HG03039 (cell line): Measurements from ENCODE around the gene CST2.
"Not testable (repeated sequence)": the region's sequence is repeated elsewhere in the genome, so short reads cannot be mapped to it uniquely, and the experiment has no call there.

Source experiments
- ATAC-seq: cut with Tn5 transposase; IDR thresholded peaks from one replicate; pipeline ENCODE4 v1.9.1; 2021; ENCODE audit warnings: mild to moderate bottlenecking, moderate library complexity; ENCODE audit not compliant: unreplicated experiment

Gene CST2

DNA sequence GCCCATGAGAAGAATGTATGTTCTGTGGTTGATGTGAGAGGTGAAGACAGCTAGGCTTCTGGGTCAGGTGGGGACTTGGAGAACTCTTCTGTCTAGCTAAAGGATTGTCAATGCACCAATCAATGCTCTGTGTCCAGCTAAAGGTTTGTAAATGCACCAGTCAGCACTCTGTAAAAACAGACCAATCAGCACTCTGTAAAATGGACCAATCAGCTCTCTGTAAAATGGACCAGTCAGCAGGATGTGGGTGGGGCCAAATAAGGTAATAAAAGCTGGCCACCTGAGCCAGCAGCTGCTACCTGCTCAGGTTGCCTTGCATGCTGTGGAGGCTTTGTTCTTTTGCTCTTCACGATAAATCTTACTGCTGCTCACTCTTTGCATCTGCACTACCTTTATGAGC is 15.0 kb downstream of the CST2 start:
- not testable (repeated sequence) for ATAC-seq

DNA sequence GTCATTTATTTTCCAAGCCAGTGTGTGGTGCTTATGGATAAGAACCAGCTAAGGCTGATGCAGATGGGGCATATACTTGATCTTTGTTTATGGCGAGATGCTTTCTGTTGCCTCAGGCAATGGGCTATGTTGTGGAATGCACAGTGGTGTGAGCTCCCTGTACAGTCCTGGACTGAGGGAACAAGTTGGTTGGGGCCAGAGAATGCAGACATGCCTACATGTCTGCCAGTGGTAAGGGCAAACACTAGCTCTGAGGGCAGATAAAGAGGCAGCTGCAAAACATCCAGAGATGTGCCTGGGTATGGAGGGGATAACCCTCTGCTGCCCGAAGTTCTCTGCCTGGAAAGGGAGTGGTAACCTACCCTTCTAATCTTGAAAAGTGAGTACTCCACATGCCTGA is 16.2 kb downstream of the CST2 start:
- not testable (repeated sequence) for ATAC-seq

DNA sequence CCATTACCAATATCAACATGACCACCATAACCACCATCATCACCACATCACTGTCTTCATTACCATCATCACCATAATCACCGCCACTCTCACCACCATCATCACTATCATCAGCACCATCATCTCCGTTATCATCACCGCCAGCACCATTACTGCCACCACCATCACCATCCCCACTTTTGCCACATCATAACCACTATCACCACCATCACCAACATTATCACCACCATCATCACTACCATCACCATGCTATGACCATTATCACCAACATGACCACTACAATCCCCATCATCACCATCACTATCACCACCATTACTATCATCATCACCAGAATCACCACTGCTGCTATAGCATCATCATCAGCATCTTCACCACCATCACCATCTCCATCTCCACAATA is 25.7 kb downstream of the CST2 start:
- ATAC-seq = no peak

DNA sequence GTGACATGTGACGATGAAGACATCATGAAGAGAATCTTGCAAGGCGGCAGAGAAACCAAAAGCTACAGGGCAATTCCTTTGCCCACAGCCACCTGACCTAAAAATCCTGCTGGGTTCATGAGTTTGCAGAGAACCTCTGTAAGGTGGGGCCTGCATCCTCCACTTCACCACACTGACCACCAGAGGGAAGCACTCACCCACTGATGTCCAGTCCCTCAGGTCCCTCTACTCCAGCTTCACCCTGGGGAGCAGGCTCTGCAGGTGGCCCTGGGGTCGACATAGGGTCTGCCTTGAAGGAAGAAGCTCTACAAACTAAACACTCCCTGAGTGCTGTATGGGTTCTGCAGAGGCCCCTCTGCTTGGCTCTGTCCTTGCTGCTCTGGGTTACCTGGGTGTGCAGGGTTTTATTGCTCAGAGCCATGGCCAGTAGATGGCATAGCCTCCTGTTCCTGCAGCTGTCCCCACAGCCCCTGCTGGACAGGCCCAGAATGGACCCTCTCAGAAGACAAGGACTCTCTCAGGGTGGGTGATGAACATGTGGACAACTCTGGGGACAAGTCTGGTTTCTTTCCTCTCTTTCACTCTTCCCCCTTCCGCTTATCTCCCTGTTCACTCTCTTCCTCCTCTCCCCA is 27.2 kb downstream of the CST2 start:
- peak; percentile 54 for ATAC-seq

DNA sequence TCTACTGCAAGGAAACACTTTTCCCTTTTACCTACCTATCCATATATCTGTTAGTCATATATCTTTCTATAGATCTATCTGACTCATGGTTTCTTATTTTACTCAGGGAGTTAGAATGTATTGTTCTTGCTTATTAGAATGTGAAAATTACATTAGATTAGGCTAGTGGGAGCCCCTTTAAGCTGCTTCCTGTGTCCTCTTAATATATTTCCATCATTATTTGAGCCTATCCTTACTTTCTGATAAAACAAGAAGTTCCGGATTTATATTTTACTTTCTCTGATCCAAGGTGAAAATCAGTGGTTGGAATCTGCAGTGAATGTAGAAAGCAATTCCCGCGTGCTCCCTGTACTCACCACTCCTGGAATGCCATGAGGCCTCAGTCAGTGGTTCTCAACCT is 31.0 kb downstream of the CST2 start:
- ATAC-seq = no peak

DNA sequence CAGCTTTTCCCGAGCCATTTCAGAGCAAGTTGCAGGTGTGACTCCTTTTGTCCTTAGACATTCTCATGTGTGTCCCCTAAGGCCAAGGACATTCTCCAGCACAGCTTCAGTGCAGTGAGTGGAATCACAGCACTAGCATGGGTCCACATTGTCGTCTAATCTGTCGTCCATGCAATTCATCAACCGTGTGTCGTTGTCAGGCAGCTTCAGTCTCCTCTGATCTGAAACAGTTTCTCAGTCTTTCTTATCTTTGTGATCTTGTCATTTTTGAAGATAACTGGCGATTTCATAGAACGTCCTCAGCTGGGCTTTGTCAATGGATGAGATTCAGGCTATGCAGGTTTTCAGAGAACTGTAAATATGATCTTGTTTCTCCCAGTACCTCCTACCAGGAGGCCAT is 31.7 kb downstream of the CST2 start:
- ATAC-seq = no peak

DNA sequence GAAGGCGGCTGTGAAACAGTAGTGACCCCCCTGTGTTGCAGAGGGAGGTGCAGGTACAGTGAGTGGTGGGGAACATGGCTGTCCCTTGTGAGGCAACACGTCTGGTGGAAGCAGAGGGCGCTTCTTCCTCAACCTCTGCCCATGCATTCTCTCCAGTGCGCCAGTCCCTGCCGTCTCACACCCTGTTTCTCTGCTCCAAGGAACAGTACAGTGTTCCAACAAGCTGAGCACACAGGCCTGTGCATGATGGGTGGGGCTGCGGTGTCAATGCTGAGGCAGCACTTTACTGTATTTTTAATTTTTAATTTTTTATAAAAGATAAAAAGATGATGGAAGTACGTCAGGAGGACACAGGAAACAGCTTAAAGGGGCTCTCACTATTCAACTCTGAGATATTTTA is 32.5 kb downstream of the CST2 start:
- ATAC-seq = no peak

DNA sequence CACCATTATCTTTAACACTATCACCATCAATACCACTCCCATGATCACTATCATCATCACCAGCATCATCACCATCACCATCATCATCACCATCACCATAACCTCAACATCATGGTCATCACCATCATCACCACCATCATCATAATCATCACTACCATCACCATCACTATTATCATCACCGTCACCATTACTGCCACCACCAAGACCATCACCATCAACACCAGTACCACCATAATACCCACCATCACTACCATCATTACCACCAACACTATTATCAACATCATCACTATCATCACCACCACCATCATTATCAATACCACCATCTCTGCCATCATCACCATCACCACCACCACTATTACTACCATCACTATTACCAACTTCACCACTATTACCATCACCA is 43.1 kb downstream of the CST2 start:
- no peak for ATAC-seq

DNA sequence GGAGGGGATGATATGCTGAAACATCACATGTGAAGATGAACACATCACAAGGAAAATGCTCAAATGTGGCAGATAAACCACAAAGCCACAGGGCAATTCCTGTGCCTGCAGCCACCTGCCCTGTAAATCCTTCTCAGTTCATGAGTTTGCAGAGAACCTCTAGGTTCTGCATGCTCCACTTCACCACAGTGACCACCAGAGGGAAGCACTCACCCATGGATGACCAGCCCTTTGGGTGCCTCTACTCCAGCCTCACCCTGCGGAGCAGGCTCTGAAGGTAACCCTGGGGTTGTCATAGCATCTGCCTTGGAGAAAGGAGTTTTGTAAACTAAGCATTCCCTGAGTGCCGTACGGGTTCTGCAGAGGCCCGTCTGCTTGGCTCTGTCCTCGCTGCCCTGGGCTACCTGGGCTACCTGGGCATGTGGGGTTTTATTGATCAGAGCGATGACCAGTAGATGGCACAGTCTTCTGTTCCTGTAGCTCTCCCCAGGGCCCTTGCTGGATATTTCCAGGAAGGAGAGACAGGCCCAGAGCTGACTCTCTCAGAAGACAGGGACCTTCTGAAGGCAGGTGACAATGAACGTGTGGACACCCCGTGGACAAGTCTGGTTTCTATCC is 44.1 kb downstream of the CST2 start:
- ATAC-seq = no peak

DNA sequence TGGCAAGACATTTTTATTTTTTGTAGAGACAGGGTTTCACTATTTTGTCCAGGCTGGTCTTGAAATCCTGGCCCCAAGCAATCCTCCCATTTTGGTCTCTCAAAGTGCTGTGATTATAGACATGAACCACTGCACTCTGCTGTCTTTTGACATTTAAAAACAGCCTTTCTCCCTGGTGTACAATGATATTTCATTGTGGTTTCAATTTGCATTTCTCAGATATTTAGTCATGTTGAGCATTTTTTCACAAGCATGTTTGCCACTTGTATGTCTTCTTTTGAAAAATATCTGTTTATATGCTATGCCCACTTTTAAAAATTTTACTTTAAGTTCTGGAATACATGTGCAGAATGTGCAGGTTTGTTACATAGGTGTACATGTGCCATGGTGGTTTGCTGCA is 47.9 kb downstream of the CST2 start:
- ATAC-seq = not testable (repeated sequence)

DNA sequence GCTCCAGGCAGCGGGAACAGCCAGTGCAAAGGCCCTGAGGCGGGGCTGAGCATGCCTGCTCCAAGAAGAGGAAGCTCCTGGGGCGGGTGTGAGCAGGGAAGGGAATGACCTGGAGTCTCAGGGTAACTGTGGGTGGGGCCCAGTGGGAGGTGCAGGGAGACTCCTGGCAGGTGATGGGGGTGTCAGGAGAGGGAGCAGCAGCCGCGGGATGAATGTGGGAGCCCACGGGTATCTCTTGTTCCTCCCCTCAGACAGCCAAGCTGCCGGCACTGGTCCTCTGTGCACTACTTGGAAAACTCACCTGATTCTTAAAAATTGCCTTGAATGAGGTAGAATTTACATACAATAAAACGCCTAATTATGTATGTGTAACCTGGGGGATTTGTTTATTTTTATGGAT is 49.1 kb downstream of the CST2 start:
- not testable (repeated sequence) for ATAC-seq

DNA sequence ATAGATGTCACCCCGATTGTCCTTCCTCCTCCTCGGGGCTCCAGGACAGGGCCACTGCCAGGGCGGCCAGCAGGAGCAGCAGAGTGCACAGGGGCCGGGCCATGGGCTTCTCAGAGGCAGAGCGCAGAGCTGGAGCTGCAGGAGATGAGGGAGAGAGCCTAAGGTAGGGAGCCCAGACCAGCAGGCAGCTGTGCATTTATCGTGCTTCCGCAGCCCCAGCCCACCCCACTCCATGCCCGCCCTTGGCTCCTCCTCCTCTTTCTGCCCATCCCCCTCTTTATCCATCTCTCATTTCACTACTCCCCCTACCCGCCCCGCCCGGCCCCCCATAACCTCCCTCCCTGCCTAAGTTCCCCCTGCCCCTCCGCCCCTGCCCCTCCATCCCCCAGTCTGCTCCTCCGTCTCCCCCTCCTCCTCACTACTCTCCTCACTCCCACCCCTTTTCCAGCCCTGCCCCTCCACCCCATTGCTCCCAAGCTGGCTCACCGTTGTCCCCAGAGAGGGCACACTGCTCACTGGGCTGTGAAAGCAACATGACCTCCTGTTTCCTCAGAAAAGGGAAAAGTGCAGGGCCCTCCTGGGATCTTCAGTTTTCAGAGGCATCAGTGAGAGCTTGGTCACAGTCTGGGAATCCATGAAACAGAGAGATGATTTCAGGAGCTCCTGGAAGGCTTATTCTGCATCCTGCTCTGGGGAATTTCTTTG is 50.3 kb downstream of the CST2 start:
- ATAC-seq = no peak

DNA sequence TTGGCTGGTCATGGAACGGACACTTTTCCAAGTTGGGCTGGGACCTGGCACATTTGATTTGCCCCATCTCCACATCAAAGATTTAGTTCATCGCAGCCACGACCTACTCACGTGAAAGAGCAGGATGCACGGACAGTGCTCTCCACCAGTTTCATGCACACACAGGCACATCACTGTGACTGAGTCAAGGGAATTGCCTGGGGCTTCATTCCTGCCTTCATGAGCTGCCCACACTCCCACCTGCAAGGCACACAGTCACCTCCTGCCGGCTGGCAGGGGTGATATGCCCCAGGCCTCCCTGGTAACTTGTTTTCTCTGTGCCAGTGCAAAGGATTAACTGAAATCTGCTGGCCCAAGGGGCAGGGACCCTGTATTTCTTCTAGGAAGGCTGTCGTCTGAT is 52.4 kb downstream of the CST2 start:
- ATAC-seq = no peak
